SK-N-SH (cell line): ENCODE data around the gene ULK3. TPM values are rescaled to one million over a fixed set of nuclear protein-coding genes. Genes with fewer than 3 reads are reported as not detected.

Experiments
- CTCF ChIA-PET: fragments of 300-600, 350-600 bp; formaldehyde crosslinking; extraction: SDS; loops from one replicate; lab custom pipeline; 2021; lab: Yijun Ruan, JAX
- POLR2A ChIA-PET: fragments of 350-600 bp; sonication (Branson Sonifier 250); formaldehyde crosslinking; extraction: SDS; loops from one replicate; lab custom pipeline; 2020; ENCODE audit warnings: antibody characterized with exemption, inconsistent platforms; lab: Yijun Ruan, JAX
- DNase-seq: peaks from one replicate; pipeline ENCODE4 v3.0.0; 2012
- H2AFZ ChIP-seq: fragments of 200-600 bp; sonication (generic); 2 replicates; pipeline ENCODE4 v1.8.1; 2016; ENCODE audit warnings: antibody characterized with exemption, mild to moderate bottlenecking, low read depth
- H3F3A ChIP-seq: fragments of 200-600 bp; sonication (generic); replicated peaks from 2 replicates; pipeline ENCODE3; 2016; ENCODE audit warnings: antibody characterized with exemption, mild to moderate bottlenecking; ENCODE audit not compliant: insufficient read depth
- H3K27ac ChIP-seq, 2 experiments: fragments of 200-500 bp in 1 of 2; fragments of 200-600 bp in 1 of 2; sonication (Bioruptor generic) in 1 of 2; sonication (generic), shearing (Covaris generic) in 1 of 2; 2 replicates each; pipeline versions ENCODE4 v1.5.1 to v1.6.1; 2014 to 2016; ENCODE audit warnings: low read depth in 2 of 2, inconsistent platforms in 1 of 2, low read length in 1 of 2, mild to moderate bottlenecking in 1 of 2, mixed read lengths in 1 of 2
- H3K27me3 ChIP-seq: fragments of 200-600 bp; sonication (generic), shearing (Covaris generic); 2 replicates; pipeline ENCODE4 v1.6.1; 2016; ENCODE audit warnings: mixed run types; ENCODE audit not compliant: insufficient read depth
- H3K36me3 ChIP-seq, 2 experiments: fragments of 200-500 bp in 1 of 2; fragments of 200-600 bp in 1 of 2; sonication (Bioruptor generic) in 1 of 2; sonication (generic) in 1 of 2; replicated peaks in 1 of 2; 2 replicates each; pipeline versions ENCODE3 to v1.5.1; 2014 to 2016; ENCODE audit warnings: low read length in 1 of 2, mild to moderate bottlenecking in 1 of 2; ENCODE audit not compliant: insufficient read depth in 2 of 2, control insufficient read depth in 1 of 2
- H3K4me1 ChIP-seq, 2 experiments: fragments of 200-500 bp in 1 of 2; fragments of 200-600 bp in 1 of 2; sonication (Bioruptor generic) in 1 of 2; sonication (generic), shearing (Covaris generic) in 1 of 2; 2 replicates each; pipeline versions ENCODE4 v1.5.1 to v1.6.1; 2014 to 2016; ENCODE audit warnings: low read depth in 1 of 2, low read length in 1 of 2, mixed run types in 1 of 2; ENCODE audit not compliant: insufficient read depth in 2 of 2, control insufficient read depth in 1 of 2
- H3K4me2 ChIP-seq: fragments of 200-600 bp; sonication (generic), shearing (Covaris generic); 2 replicates; pipeline ENCODE4 v1.6.1; 2017; ENCODE audit warnings: mixed run types
- H3K4me3 ChIP-seq, 2 experiments: fragments of 200-500 bp in 1 of 2; fragments of 200-600 bp in 1 of 2; sonication (Bioruptor generic) in 1 of 2; sonication (generic), shearing (Covaris generic) in 1 of 2; 2 replicates each; pipeline versions ENCODE4 v1.5.1 to v1.8.1; 2014 to 2016; ENCODE audit warnings: low read depth in 2 of 2, inconsistent platforms in 1 of 2, low read length in 1 of 2, mild to moderate bottlenecking in 1 of 2, mixed read lengths in 1 of 2, moderate library complexity in 1 of 2
- H3K79me2 ChIP-seq: fragments of 200-600 bp; sonication (generic); 2 replicates; pipeline ENCODE4 v1.8.1; 2017; ENCODE audit warnings: mild to moderate bottlenecking; ENCODE audit not compliant: insufficient read depth
- H3K9ac ChIP-seq: fragments of 200-600 bp; sonication (generic); 2 replicates; pipeline ENCODE4 v1.6.1; 2017; ENCODE audit warnings: mixed run types
- H3K9me2 ChIP-seq: fragments of 200-600 bp; sonication (generic); 2 replicates; pipeline ENCODE4 v1.6.1; 2017; ENCODE audit warnings: mixed run types
- H3K9me3 ChIP-seq: fragments of 200-600 bp; sonication (generic); 2 replicates; pipeline ENCODE4 v1.6.1; 2017; ENCODE audit warnings: mixed run types, mild to moderate bottlenecking, moderate library complexity
- H4K20me1 ChIP-seq: fragments of 200-600 bp; sonication (generic); 2 replicates; pipeline ENCODE4 v1.6.1; 2017; ENCODE audit warnings: mild to moderate bottlenecking, mixed run types; ENCODE audit not compliant: insufficient read depth
- ELF1 ChIP-seq: IDR thresholded peaks from 2 replicates; pipeline ENCODE4 v1.4.0; 2012
- FOSL2 ChIP-seq: IDR thresholded peaks from 2 replicates; pipeline ENCODE4 v1.4.0; 2012; ENCODE audit warnings: low read depth, mild to moderate bottlenecking, moderate library complexity, borderline replicate concordance
- FOXM1 ChIP-seq: IDR thresholded peaks from 2 replicates; pipeline ENCODE4 v1.4.0; 2012; ENCODE audit warnings: low read depth, mild to moderate bottlenecking
- JUND ChIP-seq: IDR thresholded peaks from 2 replicates; pipeline ENCODE4 v1.4.0; 2012
- NRF1 ChIP-seq: IDR thresholded peaks from 2 replicates; pipeline ENCODE4 v1.6.1; 2012; ENCODE audit warnings: low read depth, mild to moderate bottlenecking, low read length
- POLR2AphosphoS5 ChIP-seq: IDR thresholded peaks from 2 replicates; pipeline ENCODE4 v1.6.1; 2012; ENCODE audit warnings: low read depth, low read length
- RAD21 ChIP-seq: IDR thresholded peaks from 2 replicates; pipeline ENCODE4 v1.6.1; 2012; ENCODE audit warnings: mild to moderate bottlenecking, low read length
- RCOR1 ChIP-seq: fragments of 150-350 bp; IDR thresholded peaks from 2 replicates; pipeline ENCODE4 v1.6.1; 2017; ENCODE audit warnings: antibody characterized with exemption, low read length
- RFX5 ChIP-seq: IDR thresholded peaks from 2 replicates; pipeline ENCODE4 v1.6.1; 2012; ENCODE audit warnings: mild to moderate bottlenecking, improper control_type of control experiment, low read length
- SIN3A ChIP-seq: IDR thresholded peaks from 2 replicates; pipeline ENCODE4 v1.6.1; 2012; ENCODE audit warnings: low read depth, mild to moderate bottlenecking, low read length, moderate library complexity, borderline replicate concordance
- SMC3 ChIP-seq: IDR thresholded peaks from 2 replicates; pipeline ENCODE4 v1.6.1; 2012; ENCODE audit warnings: low read depth, low read length, improper control_type of control experiment
- TAF1 ChIP-seq: IDR thresholded peaks from 2 replicates; pipeline ENCODE4 v1.6.1; 2012; ENCODE audit warnings: low read depth, mild to moderate bottlenecking, low read length, moderate library complexity, borderline replicate concordance
- TCF12 ChIP-seq: IDR thresholded peaks from 2 replicates; pipeline ENCODE4 v1.4.0; 2012
- WGBS: methylation state at CpG from one replicate; pipeline ENCODE4 v1.1.6; 2017; ENCODE audit warnings: low lambda C conversion rate; 5-methylcytosine and 5-hydroxymethylcytosine counted together
- polyA plus RNA-seq, 3 experiments: library from polyadenylated mRNA; depleted of rRNA; stranded (reverse); fragments of >200 nt; gene quantifications; 2 replicates each; pipeline ENCODE4 v1.2.3, GENCODE V29; 2012
- TF ChIP-seq, protein P1 (sequence below): IDR thresholded peaks from 2 replicates; pipeline ENCODE4 v1.6.1; 2012; ENCODE audit warnings: mild to moderate bottlenecking, low read depth, low read length, moderate library complexity
- TF ChIP-seq, protein P2 (sequence below): fragments of 200-600 bp; sonication (generic); IDR thresholded peaks from 2 replicates; pipeline ENCODE4 v1.6.1; 2017; ENCODE audit warnings: antibody characterized with exemption, mild to moderate bottlenecking, moderate library complexity
- TF ChIP-seq, protein P3 (sequence below): fragments of 150-350 bp; IDR thresholded peaks from 2 replicates; pipeline ENCODE4 v1.6.1; 2016; ENCODE audit warnings: mild to moderate bottlenecking, low read depth, low read length
- TF ChIP-seq, protein P4 (sequence below): IDR thresholded peaks from 2 replicates; pipeline ENCODE4 v1.4.0; 2012; ENCODE audit warnings: low read depth

The ULK3 gene
- polyA plus RNA-seq, 1 of the 3 experiments (the other 2 are of a cell fraction): 41.3 TPM

DNA sequence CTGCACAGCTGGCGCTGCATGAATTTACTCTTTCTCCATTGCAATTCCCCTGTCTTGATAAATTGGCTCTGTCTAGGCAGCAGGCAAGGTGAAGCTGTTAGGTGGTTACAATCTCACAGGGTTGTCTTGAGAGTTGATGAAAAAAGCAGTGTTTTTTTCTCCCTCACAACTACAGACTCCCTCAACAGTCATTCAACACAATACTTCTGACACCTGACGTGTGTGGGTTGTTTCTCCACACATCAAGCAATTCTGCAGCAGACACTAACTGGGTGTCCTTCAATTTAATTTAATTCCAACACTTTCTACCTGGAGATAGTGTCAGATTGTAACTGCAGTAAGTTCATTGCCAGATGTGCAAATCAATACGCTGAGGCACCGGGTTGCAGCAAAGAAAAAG, 35.3 kb upstream of the ULK3 start (continued):
- TF ChIP-seq, protein P1, sequence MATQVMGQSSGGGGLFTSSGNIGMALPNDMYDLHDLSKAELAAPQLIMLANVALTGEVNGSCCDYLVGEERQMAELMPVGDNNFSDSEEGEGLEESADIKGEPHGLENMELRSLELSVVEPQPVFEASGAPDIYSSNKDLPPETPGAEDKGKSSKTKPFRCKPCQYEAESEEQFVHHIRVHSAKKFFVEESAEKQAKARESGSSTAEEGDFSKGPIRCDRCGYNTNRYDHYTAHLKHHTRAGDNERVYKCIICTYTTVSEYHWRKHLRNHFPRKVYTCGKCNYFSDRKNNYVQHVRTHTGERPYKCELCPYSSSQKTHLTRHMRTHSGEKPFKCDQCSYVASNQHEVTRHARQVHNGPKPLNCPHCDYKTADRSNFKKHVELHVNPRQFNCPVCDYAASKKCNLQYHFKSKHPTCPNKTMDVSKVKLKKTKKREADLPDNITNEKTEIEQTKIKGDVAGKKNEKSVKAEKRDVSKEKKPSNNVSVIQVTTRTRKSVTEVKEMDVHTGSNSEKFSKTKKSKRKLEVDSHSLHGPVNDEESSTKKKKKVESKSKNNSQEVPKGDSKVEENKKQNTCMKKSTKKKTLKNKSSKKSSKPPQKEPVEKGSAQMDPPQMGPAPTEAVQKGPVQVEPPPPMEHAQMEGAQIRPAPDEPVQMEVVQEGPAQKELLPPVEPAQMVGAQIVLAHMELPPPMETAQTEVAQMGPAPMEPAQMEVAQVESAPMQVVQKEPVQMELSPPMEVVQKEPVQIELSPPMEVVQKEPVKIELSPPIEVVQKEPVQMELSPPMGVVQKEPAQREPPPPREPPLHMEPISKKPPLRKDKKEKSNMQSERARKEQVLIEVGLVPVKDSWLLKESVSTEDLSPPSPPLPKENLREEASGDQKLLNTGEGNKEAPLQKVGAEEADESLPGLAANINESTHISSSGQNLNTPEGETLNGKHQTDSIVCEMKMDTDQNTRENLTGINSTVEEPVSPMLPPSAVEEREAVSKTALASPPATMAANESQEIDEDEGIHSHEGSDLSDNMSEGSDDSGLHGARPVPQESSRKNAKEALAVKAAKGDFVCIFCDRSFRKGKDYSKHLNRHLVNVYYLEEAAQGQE: no peak
- TF ChIP-seq, all 33 proteins: peak for 0

DNA sequence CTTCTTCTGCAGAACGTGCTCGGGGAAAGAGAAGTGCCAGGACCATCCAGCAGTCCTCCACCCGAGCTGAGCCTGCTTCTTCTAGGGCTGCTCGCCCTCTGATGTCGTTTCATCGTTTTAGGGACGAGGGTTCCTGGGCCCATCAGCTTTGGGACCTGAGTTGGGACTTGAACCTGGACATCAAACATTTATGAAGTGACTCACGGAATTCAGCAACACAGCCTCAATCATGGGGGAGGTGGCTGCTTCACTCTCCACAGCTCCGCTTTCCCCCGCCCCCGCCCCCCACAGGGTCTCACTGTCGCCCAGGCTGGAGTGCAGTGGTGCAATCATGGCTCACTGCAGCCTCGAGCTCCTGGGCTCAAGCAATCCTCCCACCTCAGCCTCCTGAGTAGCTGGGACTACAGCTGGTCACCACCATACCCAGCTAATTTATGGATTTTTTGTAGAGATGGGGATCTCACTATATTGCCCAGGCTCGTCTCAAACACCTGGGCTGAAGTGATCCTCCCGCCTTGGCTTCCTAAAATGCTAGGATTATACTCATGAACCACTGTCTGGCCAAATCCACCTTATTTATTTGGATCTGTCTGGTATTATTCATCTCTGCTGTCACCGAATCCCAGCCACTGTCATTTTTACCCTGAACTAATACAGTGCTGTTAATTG, 30.9 kb upstream of the ULK3 start:
- ChIA-PET POLR2A (interaction anchor here (1.1 to 1.7 kb wide), 2 partner anchors 9 to 28 kb away, joined by 3 to 7 read pairs; no protein-coding TSS in a partner anchor), CTCF (interaction anchor here (0.7 to 2.2 kb wide), 3 partner anchors 28 to 105 kb away, joined by 3 to 9 read pairs (median 5); no protein-coding TSS in a partner anchor)
- peaks cover 0 to 5% of the 10 kb centered on the region in 2 experiments for H3K36me3 ChIP-seq
- 36% methylated on average over 16 of the region's 16 CpGs for WGBS
- H3K4me3 ChIP-seq: peak overlapping the region; percentile 72 to 88
- H3K9me2 ChIP-seq: no peaks in the 10 kb centered on the region
- TF ChIP-seq RCOR1 (no peak), TAF1 (no peak), SMC3 (no peak), ELF1 (no peak), POLR2AphosphoS5 (no peak), SIN3A (no peak), JUND (no peak), TCF12 (no peak), FOSL2 (no peak), RAD21 (no peak), RFX5 (no peak), FOXM1 (no peak), NRF1 (no peak)
- TF ChIP-seq, protein P2, sequence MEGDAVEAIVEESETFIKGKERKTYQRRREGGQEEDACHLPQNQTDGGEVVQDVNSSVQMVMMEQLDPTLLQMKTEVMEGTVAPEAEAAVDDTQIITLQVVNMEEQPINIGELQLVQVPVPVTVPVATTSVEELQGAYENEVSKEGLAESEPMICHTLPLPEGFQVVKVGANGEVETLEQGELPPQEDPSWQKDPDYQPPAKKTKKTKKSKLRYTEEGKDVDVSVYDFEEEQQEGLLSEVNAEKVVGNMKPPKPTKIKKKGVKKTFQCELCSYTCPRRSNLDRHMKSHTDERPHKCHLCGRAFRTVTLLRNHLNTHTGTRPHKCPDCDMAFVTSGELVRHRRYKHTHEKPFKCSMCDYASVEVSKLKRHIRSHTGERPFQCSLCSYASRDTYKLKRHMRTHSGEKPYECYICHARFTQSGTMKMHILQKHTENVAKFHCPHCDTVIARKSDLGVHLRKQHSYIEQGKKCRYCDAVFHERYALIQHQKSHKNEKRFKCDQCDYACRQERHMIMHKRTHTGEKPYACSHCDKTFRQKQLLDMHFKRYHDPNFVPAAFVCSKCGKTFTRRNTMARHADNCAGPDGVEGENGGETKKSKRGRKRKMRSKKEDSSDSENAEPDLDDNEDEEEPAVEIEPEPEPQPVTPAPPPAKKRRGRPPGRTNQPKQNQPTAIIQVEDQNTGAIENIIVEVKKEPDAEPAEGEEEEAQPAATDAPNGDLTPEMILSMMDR: no peak
- TF ChIP-seq, protein P3, sequence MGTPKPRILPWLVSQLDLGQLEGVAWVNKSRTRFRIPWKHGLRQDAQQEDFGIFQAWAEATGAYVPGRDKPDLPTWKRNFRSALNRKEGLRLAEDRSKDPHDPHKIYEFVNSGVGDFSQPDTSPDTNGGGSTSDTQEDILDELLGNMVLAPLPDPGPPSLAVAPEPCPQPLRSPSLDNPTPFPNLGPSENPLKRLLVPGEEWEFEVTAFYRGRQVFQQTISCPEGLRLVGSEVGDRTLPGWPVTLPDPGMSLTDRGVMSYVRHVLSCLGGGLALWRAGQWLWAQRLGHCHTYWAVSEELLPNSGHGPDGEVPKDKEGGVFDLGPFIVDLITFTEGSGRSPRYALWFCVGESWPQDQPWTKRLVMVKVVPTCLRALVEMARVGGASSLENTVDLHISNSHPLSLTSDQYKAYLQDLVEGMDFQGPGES: no peak
- TF ChIP-seq, protein P4, sequence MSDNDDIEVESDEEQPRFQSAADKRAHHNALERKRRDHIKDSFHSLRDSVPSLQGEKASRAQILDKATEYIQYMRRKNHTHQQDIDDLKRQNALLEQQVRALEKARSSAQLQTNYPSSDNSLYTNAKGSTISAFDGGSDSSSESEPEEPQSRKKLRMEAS: no peak
- H3F3A ChIP-seq: no peaks in the 10 kb centered on the region
- peak overlapping the region; percentile 99 for H2AFZ ChIP-seq
- DNase-seq: peak; percentile 54
- no peaks in the 10 kb centered on the region for H3K9me3 ChIP-seq
- peaks cover 10 to 20% of the 10 kb centered on the region in 2 experiments; a peak in 2 of 4 replicates for H3K4me1 ChIP-seq
- peak overlapping the region; percentile 90 for H3K4me2 ChIP-seq
- no peaks in the 10 kb centered on the region for H3K27me3 ChIP-seq
- peak overlapping the region; percentile 29; the same call in 1 of the 2 replicates for H3K9ac ChIP-seq
- H4K20me1 ChIP-seq: peaks cover 20% of the 10 kb centered on the region
- peak overlapping the region in 1 of 2 experiments; percentile 34; a peak in 1 of 4 replicates for H3K27ac ChIP-seq
- H3K79me2 ChIP-seq: peaks cover 40% of the 10 kb centered on the region
